ENCODE results near the gene GSTM4.
"Not testable (repeated sequence)": the region's sequence is repeated elsewhere in the genome, so short reads cannot be mapped to it uniquely, and the experiment has no call there.

Gene GSTM4

DNA sequence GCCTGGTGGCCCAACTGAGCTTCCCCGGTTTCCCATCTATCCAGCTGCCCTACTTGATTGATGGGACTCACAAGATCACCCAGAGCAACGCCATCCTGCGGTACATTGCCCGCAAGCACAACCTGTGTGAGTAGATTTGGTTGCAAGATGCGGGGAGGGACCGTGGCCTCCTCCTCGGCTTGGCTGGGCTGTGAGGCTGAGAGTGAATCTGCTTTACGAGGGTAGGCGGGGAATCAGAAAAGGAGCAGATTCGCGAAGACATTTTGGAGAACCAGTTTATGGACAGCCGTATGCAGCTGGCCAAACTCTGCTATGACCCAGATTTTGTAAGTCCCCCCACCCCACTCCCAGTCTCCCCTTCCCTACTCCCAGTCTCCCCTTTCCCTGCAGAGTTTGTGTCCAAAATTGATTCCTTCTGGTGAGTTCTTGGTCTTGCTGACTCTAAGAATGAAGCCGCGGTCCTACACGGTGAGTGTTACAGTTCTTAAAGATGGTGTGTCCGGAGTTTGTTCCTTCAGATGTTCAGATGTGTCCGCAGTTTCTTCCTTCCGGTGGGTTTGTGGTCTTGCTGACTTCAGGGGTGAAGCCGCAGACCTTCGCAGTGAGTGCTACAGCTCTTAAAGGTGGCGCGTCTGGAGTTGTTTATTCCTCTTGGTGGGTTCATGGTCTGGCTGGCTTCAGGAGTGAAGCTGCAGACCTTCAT lies 13.5 kb downstream of the GSTM4 start:
- no peak for DNase-seq

DNA sequence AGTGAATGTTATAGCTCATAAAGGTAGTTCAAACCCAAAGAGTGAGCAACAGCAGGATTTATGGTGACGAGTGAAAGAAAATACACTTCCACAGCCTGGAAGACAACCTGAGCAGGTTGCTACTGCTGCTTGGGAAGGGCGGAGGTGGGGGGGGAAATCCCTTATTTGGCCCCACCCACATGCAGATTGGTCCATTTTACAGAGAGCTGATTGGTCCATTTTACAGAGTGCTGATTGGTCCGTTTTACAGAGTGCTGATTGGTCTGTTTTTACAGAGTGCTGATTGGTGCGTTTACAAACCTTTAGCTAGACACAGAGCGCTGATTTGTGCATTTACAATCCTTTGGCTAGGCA lies 14.0 kb downstream of the GSTM4 start:
- not testable (repeated sequence) for DNase-seq

DNA sequence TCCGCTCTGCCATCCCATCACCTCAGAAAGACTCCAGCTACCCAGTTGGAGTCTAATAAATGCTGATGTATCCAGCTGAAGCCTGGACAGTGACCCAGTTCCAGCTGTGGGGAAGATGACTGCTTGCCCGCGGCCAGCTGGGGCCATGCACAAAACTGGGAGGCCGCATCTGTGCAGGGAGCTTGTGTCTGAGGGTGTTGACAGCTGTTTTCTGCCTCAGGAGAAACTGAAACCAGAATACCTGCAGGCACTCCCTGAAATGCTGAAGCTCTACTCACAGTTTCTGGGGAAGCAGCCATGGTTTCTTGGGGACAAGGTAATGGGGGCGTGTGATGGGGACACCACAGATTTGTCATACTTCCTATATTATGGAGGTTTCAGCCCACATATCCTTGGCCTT lies 15.2 kb downstream of the GSTM4 start:
- no peak for DNase-seq

DNA sequence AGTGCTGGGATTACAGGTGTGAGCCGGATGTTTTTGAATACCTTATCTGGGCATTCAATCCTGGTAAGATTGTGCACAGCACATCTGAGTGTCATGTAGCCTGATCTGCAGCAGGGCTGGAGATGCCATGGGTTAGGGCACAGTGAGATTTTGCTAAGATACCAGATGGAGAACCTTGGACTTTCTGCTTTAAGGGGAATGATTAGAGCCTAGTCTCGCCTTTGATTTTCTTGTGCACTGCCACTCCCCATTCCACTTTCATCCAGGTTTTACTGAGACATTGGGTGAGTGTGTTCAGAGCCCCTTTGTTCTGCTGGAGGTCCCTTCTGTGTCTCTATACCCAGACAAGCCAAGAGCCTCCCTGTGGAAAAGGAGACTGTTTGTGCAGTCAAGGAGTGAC lies 18.0 kb downstream of the GSTM4 start:
- not testable (repeated sequence) for DNase-seq

DNA sequence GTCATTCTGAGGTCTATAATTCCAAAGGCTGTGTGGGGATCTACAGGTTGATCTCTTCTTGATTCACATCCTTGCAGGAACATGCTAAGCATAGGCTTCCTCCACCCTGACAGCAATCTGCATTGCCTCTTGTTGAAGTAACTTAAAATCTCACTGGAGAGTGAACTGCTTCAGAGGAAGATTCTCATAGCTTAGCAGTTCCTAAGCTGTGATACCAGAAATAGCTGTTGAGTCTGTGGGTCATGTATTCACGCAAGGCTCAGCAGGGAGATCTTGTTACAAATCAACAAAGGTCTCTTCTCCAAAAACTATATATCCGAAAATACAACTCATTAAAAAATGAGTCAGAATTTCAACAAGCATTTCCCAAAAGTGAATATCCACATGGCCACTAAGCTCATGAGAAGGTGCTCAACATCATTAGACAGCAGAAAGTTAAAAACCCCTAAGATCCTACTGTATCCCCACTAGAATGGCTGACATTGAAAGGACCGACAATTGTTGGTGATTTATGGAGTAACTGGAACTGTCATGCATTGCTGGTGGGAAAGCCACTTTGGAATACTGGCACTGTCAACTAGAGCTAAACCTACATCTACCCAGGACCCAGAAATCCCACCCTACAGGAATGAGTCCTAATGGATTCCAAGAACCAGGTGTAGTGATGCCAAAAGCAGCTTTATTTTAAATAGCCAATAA lies 20.9 kb downstream of the GSTM4 start:
- DNase-seq = not testable (repeated sequence)

DNA sequence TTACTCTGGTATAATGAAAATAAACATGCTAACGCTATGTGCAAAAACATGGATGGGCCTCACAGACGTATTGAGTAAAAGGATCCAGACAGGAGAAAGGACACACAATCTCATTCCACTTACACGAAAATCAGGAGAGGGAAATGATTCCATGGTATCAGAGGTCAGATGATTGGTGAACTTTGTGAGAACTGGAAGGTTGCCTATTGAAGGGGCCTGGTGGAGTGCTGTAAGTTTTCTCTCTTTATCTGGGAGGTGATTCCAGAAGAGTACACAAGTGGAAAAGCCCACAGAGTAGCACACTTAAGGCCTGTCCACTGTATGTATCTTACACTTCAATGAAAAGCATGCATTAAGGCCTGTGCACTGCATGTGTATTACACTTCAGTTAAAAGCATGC lies 21.6 kb downstream of the GSTM4 start:
- no peak for DNase-seq

DNA sequence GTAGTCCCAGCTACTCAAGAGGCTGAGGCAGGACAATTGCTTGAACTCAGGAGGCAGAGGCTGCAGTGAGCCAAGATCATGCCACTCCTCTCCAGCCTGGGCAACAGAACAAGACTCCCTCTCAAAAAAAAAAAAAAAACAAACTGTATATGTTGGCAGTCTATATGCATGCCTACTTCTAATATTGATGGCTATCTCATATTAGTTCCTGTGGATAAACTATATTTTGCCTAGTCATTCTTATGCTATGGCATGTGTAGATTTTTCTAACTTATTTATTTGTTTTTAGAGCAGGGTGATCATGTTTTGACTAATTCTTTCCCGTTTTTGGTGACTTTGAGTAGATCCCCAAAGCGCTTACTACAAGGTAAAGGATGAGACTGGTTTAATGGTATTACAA lies 22.7 kb downstream of the GSTM4 start:
- DNase-seq = not testable (repeated sequence)

DNA sequence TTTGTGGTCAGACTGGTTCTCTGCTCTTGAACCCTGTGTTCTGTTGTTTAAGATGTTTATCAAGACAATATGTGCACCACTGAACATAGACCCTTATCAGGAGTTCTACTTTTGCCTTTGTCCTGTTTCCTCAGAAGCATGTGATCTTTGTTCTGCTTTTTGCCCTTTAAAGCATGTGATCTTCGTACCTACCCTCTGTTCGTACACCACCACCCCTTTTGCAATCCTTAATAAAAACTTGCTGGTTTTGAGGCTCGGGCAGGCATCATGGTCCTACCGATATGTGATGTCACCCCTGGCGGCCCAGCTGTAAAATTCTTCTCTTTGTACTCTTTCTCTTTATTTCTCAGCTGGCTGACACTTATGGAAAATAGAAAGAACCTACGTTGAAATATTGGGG lies 28.9 kb downstream of the GSTM4 start:
- DNase-seq = not testable (repeated sequence)

DNA sequence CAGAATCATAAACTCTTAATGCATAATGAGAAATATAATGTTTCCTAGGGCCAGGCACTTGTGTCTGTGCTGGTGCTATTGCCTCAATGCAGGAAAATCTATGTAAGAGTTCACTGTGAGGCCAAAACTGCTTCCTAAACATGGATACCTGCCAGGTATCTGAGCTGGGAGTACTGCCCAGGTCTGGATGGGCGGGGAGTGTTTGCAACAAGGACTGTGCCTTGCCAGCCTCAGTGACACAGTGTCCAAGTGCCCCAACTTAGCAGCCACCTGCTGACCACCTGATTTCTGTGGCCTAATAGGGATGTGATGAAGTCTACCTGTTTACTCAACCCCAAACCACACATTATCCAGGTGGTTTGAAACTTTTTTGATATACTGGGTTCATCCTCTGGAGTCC lies 29.5 kb downstream of the GSTM4 start:
- DNase-seq = not testable (repeated sequence)

DNA sequence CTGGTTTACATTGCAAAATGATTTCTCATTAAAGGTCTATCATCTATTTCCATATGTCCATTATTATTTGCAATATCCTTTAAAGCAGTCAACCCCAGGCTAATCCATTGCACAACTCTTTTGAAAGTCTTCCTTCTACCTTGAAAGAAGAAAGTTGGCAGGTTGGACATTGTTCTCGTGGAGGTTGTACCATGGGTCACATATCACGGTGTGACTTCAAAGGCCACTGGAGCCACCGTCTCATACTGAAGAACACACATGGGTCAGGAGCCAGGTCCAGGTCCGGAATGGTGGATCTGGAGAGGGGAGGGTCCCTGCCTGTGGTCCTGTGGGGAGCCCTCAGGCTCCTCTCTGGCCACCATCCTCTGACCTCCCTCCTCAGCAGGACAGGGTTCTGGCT lies 30.0 kb downstream of the GSTM4 start:
- not testable (repeated sequence) for DNase-seq

DNA sequence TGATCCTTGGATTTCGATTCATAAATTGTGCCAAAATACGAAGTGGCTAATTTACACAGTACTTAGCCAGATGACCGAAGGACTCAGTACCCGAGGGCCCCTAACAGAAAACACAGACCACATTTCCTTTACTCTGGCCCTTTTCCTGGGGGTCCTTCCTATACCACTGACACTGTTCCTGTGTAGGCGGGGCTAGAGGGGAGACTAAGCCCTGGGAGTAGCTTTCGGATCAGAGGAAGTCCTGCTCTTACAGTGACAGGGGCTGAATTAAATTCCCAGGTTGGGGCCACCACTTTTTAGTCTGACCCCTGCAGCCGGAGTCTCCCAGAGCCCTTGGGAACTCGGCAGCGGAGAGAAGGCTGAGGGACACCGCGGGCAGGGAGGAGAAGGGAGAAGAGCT lies 31.2 kb downstream of the GSTM4 start:
- DNase-seq = not testable (repeated sequence)

DNA sequence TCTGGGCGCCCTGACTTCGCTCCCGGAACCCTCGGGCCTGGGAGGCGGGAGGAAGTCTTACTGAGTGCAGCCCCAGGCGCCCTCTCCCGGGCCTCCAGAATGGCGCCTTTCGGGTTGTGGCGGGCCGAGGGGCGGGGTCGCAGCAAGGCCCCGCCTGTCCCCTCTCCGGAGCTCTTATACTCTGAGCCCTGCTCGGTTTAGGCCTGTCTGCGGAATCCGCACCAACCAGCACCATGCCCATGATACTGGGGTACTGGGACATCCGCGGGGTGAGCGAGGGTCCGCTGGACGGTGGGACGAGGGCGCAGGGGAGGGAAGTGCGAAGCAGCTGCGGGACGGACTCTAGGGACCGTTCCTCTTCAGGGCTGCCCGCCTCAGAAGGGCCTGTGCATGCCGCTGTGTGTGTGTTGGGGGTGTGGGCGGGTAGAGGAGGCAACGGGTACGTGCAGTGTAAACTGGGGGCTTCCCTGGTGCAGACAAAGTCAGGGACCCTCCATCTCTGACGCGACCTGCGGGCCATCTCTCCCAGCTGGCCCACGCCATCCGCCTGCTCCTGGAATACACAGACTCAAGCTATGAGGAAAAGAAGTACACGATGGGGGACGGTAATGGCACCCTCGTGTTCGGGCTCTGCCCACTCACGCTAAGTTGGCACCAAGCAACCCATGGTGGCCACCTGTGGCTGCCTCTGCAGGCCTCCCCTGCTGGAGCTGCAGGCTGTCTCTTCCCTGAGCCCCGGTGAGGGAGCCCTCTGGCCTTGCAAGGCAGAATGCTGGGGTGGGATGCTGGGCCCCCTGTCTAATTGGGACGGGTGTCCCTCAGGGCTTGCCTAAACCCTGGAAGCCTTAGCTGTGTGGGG lies 32.0 kb downstream of the GSTM4 start, which contains the start of gene GSTM1:
GSTM1 (plus strand) TSS at position 177 of the 859 bp plus-strand sequence; CDS start at position 234, 57 bp downstream.
- DNase-seq = no peak

DNA sequence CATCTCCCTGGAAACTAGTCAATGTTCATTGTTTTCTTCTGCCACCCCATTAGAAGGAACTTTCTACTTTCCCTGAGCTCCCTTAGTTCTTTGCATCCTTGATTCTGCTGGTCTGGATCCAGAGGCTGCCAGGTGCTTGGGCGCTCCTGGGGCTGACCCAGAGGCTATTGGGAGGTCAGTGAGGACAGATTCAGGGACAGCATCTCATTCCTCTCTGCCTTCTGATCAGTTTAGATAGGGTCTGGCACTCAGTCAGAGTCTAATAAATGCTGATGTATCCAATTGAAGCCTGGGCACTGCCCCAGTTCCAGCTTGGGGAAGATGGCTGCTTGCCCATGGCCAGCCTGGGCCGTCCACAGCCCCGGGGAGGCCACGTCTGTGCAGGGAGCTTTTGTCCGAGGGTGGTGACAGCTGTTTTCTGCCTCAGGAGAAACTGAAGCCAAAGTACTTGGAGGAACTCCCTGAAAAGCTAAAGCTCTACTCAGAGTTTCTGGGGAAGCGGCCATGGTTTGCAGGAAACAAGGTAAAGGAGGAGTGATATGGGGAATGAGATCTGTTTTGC lies 34.0 kb downstream of the GSTM4 start:
- no peak for DNase-seq

DNA sequence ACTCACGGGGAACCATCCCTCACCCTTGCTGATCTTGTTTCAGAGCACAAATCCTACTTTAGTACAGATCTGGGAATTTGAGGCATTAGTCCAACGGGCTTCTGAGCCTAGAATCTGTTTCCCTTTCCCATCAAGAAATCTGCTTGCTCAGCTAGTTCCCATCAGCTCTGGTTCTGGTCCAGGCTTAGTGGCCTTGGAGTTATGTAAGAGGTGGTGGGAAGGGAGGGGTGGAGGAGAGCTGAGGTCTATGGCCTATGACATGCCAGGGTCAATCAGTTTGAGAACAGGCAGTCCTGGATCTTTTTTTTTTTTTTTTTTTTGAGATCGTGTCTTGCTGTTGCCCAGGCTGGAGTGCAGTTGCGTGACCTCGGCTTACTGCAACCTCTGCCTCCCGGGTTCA lies 35.9 kb downstream of the GSTM4 start:
- no peak for DNase-seq

DNA sequence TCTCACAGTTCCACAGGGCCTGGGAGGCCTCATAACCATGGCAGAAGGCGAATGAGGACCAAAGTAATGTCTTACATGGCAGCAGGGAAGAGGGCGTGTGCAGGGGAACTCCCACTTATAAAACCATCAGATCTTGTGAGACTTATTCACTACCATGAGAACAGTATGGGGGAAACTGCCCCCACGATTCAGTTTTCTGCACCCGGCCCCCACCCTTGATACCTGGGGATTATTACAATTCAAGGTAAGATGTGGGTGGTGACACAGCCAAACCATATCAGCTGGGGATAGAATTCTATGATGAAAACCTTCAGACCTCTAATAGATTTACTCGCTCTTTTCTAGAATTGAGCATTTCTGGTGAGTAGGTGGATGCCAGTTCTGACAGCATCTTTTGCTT lies 38.5 kb downstream of the GSTM4 start:
- not testable (repeated sequence) for DNase-seq

DNA sequence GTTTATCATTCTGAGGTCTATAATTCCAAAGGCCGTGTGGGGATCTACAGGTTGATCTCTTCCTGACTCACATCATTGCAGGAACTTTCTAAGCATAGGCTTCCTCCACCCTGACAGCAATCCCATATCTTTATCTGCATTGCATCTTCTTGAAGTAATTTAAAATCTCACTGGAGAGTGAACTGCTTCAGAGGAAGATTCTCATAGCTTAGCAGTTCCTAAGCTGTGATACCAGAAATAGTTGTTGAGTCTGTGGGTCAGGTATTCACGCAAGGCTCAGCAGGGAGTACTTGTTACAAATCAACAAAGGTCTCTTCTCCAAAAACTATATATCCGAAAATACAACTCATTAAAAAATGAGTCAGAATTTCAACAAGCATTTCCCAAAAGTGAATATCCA lies 39.2 kb downstream of the GSTM4 start:
- DNase-seq = not testable (repeated sequence)

DNA sequence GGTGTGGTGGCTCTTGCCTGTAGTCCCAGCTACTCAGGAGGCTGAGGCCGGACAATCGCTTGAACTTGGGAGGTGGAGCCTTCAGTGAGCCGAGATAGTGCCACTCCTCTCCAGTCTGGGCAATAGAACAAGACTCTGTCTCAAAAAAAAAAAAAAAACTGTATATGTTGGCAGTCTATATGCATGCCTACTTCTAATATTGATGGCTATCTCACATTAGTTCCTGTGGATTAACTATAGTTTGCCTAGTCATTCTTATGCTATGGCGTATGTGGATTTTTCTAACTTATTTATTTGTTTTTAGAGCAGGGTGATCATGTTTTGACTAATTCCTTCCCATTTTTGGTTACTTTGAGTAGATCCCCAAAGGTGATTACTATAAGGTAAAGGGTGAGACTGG lies 41.2 kb downstream of the GSTM4 start:
- no peak for DNase-seq

DNA sequence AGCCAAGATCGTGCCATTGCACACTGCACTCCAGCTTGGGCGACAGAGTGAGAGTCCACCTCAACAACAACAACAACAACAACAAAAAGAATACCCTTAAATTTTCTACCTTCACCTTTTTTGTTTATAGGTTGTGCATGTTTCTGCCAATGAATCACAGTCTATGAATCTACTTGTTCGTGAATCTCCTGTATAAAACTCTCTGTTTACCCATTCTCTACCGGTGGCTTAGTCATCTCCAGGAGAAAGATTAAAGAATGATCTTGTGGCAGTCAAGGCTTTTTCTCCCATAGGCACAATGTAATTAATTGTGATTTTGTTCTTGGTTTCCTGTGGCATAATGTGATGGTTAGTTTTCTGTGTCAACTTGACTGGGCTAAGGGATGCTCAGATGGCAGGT lies 42.0 kb downstream of the GSTM4 start:
- DNase-seq = not testable (repeated sequence)

DNA sequence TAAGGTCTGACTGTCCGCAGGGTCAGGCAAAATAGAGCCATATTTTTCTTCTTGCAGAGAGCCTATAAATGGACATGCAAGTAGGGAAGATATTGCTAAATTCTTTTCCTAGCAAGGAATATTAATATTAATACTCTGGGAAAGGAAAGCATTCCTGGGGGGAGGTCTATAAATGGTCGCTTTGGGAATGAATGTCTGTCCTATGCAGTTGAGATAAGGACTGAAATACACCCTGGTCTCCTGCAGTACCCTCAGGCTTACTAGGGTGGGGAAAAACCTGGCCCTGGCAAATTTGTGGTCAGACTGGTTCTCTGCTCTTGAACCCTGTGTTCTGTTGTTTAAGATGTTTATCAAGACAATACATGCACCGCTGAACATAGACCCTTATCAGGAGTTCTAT lies 47.0 kb downstream of the GSTM4 start:
- not testable (repeated sequence) for DNase-seq

DNA sequence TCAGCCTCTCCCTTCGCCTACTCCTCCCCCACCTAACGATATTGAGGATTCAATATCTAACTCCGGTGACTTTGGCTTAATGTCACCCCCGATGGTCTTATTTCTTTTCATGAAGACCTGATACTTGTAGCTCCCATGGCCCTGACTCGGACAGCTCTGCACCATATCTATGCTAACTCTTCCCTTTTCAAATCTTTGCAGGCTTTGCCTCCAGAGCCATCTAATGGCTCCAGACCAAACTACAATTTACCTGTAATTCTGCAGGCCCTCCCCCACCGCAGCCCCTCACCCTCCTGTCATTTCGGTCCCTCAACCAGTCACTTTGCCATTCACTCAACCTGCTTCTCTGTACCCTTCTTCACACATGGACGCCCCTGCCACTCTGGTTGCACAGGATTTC lies 48.3 kb downstream of the GSTM4 start:
- no peak for DNase-seq

DNA sequence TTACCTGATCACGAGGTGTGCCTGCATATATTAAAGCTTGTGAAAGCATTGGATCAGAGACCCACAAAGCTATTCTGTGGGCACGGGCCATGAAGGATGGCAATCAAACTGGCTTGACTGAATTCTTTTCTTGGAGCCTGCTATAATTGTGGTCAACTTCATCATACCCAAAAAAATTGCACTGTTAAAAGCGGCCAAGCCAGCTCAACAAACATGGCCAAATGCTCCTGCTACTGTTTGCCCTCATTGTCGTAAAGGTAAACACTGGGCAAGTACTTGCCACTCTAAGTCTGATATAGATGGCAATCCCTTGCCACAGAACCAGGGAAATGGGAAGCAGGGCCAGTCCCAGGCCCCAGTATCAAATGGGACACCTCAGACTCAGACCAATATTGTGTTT lies 49.5 kb downstream of the GSTM4 start:
- DNase-seq = no peak

DNA sequence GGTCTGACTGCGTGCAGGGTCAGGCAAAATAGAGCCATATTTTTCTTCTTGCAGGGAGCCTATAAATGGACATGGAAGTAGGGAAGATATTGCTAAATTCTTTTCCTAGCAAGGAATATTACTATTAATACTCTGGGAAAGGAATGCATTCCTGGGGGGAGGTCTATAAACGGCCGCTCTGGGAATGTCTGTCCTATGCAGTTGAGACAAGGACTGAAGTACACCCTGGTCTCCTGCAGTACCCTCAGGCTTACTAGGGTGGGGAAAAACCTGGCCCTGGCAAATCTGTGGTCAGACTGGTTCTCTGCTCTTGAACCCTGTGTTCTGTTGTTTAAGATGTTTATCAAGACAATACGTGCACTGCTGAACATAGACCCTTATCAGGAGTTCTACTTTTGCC lies 53.0 kb downstream of the GSTM4 start:
- not testable (repeated sequence) for DNase-seq

DNA sequence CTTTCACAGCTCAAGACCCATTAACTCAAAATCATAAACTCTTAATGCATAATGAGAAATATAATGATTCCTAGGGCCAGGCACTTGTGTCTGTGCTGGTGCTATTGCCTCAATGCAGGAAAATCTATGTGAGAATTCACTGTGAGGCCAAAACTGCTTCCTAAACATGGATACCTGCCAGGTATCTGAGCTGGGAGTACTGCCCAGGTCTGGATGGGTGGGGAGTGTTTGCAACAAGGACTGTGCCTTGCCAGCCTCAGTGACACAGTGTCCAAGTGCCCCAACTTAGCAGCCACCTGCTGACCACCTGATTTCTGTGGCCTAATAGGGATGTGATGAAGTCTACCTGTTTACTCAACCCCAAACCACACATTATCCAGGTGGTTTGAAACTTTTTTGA lies 53.9 kb downstream of the GSTM4 start:
- DNase-seq = not testable (repeated sequence)

All from DMS153 (cell line).